Peyer's patch (tissue), 4 donors: Measurements from ENCODE around the gene SGPP2.

ENCODE experiments used
- CTCF ChIP-seq, 6 experiments: fragments of 450-650 bp in 4 of 6; fragments of 200-600 bp in 2 of 6; sonication (generic) in 1 of 6; IDR thresholded peaks; one replicate each; pipeline ENCODE4 v1.5.1; 2017 to 2019; ENCODE audit warnings: antibody characterized with exemption in 6 of 6, mild to moderate bottlenecking in 3 of 6, moderate library complexity in 1 of 6
- POLR2A ChIP-seq, 2 donors: fragments of 450-650 bp; IDR thresholded peaks; one replicate each; pipeline ENCODE4 v1.5.1; 2017; ENCODE audit warnings: antibody characterized with exemption in 2 of 2, mild to moderate bottlenecking in 2 of 2, moderate library complexity in 2 of 2

DNA sequence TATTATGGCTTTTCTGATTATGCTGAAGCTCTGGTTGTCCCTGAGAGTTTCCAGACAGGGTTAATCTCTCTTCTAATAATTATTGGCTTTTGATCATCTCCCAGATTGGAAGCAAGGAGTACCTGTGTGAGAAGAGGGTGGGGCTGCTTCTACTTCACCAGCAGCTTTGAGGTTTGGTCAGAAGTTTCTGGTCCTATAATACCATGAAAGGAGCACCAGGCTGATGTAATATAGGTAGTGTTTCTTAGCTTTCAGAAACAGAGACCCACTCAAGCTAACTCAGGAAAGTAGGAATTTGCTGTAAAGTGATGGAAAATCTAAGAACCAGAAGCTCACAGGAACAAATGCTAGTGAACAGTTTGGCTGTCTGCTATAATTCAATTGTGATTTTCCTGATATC lies 57.6 kb downstream of the SGPP2 start:
- no peak for TF ChIP-seq CTCF (IDR thresholded peaks at IDR 0.05)
- TF ChIP-seq POLR2A (IDR thresholded peaks at IDR 0.05) = no peak
